ENCODE results near the gene ANKS3. TPM values are rescaled to one million over a fixed set of nuclear protein-coding genes. Genes with fewer than 3 reads are reported as not detected.

The ANKS3 gene
- total RNA-seq, 4 donors from 2014 or later, result 23.3 to 47.8 (median 27.6) TPM

- TF ChIP-seq EP300 (IDR thresholded peaks at IDR 0.05) (no peak), CTCF (IDR thresholded peaks at IDR 0.05) (no peak), POLR2A (IDR thresholded peaks at IDR 0.05) (no peak), POLR2AphosphoS5 (IDR thresholded peaks at IDR 0.05) (no peak)
- Histone ChIP-seq H3K9me3 (no peaks in the 10 kb centered on the region), H3K36me3 (peaks cover 0 to 100% of the 10 kb centered on the region in 2 donors), H3K27ac (peak overlapping the region in 2 of 4 donors; percentile 72 to 82), H3K4me1 (peaks cover 0 to 44% (median 5%) of the 10 kb centered on the region in 3 donors), H3K27me3 (no peaks in the 10 kb centered on the region), H3K4me3 (no peak overlapping the region)
- no CpG with 5 or more reads among the region's 39 CpGs for WGBS, 2 donors (ENCODE audit: low coverage in 1 of 2)
- no peak for ATAC-seq
These were observed 52.5 kb downstream of the ANKS3 start for GRCh38 chr16:4681471-4682083.

GRCh38 chr16:4680673-4681470, 53.2 kb downstream of the ANKS3 start:
- 68 to 80% methylated on average over 2 to 5 of the region's 26 CpGs for WGBS, 2 donors (ENCODE audit: low coverage in 1 of 2)

GRCh38 chr16:4679850-4680636, 54.0 kb downstream of the ANKS3 start:
- no peaks in the 10 kb centered on the region for H3K27me3 ChIP-seq
- TF ChIP-seq CTCF (IDR thresholded peaks at IDR 0.05) (no peak), POLR2AphosphoS5 (IDR thresholded peaks at IDR 0.05) (peak; percentile 24)
- 68 to 72% methylated on average over 14 to 21 of the region's 47 CpGs for WGBS, 2 donors (ENCODE audit: low coverage in 1 of 2)
- no peaks in the 10 kb centered on the region for H3K9me3 ChIP-seq
- H3K4me1 ChIP-seq, result peaks cover 0 to 44% (median 5%) of the 10 kb centered on the region in 3 donors
- ATAC-seq, result peak; percentile 52
- peak overlapping the region in 1 of 2 donors; percentile 42 for H3K4me3 ChIP-seq
- H3K27ac ChIP-seq, result peak overlapping the region; percentile 5 to 82 (median 72)
- H3K36me3 ChIP-seq, result peaks cover 0 to 100% of the 10 kb centered on the region in 2 donors

More at GRCh38 chr16:4680673-4681470, 53.2 kb downstream of the ANKS3 start:
- Histone ChIP-seq H3K27ac (peak overlapping the region; percentile 5 to 82 (median 72)), H3K4me1 (peaks cover 0 to 44% (median 5%) of the 10 kb centered on the region in 3 donors), H3K9me3 (no peaks in the 10 kb centered on the region), H3K36me3 (peaks cover 0 to 100% of the 10 kb centered on the region in 2 donors), H3K27me3 (no peaks in the 10 kb centered on the region), H3K4me3 (peak overlapping the region in 1 of 2 donors; percentile 42)
- TF ChIP-seq CTCF (IDR thresholded peaks at IDR 0.05), result no peak
- no peak for ATAC-seq

- Histone ChIP-seq H3K9me3 (no peaks in the 10 kb centered on the region), H3K27me3 (no peaks in the 10 kb centered on the region), H3K4me1 (peaks cover 0 to 44% (median 5%) of the 10 kb centered on the region in 3 donors), H3K36me3 (peaks cover 0 to 97% of the 10 kb centered on the region in 2 donors), H3K4me3 (peak overlapping the region in 1 of 2 donors; percentile 42), H3K27ac (peak overlapping the region in 3 of 4 donors; percentile 72 to 82 (median 72))
- 100% methylated on average over 1 of the region's 20 CpGs; no CpG with 5 or more reads in 1 of the 2 donors for WGBS, 2 donors (ENCODE audit: low coverage in 1 of 2)
- ATAC-seq, result no peak
- no peak for TF ChIP-seq POLR2AphosphoS5 (IDR thresholded peaks at IDR 0.05)
- no peak for TF ChIP-seq POLR2A (IDR thresholded peaks at IDR 0.05)
- TF ChIP-seq CTCF (IDR thresholded peaks at IDR 0.05), result no peak
- no peak for TF ChIP-seq EP300 (IDR thresholded peaks at IDR 0.05)
These were observed 54.8 kb downstream of the ANKS3 start for GRCh38 chr16:4679156-4679849.
